ENCODE data around the gene GATAD2A. TPM values are rescaled to one million over a fixed set of nuclear protein-coding genes. Genes with fewer than 3 reads are reported as not detected.
"Not testable (repeated sequence)": the region's sequence is repeated elsewhere in the genome, so short reads cannot be mapped to it uniquely, and the experiment has no call there.

Gene GATAD2A
- total RNA-seq, 4 donors from 2014 or later: 73.8 to 128 (median 87.7) TPM

GRCh38 chr19:19387108-19387507 lies 18.4 kb upstream of the GATAD2A start:
- no peak overlapping the region for H3K4me3 ChIP-seq (ENCODE audit: low read depth, poor library complexity, severe bottlenecking)
- WGBS, 2 donors: 76 to 84% methylated on average over 5 of the region's 5 CpGs
- TF ChIP-seq POLR2A (IDR thresholded peaks at IDR 0.05): no peak
- intact Hi-C loops (cut with DNase I; ENCODE audit: low total_unique reads): no loop called here
- no peak for DNase-seq (ENCODE audit: low spot score in 2 of 2)

- intact Hi-C loops (cut with DNase I; ENCODE audit: low total_unique reads): no loop called here
These were observed 16.6 kb upstream of the GATAD2A start for GRCh38 chr19:19388568-19389555.

GRCh38 chr19:19389683-19390082 lies 15.8 kb upstream of the GATAD2A start:
- intact Hi-C loops (cut with DNase I; ENCODE audit: low total_unique reads); H3K4me3 ChIP-seq (ENCODE audit: low read depth, poor library complexity, severe bottlenecking); DNase-seq (ENCODE audit: low spot score in 2 of 2): not testable (repeated sequence)
- 72 to 77% methylated on average over 12 of the region's 12 CpGs for WGBS, 2 donors

More at GRCh38 chr19:19388568-19389555, 16.6 kb upstream of the GATAD2A start:
- TF ChIP-seq POLR2A (IDR thresholded peaks at IDR 0.05): no peak
- TF ChIP-seq CTCF (IDR thresholded peaks at IDR 0.05): no peak
- DNase-seq (ENCODE audit: low spot score in 2 of 2): no peak
- WGBS, 2 donors: 40 to 45% methylated on average over 13 of the region's 13 CpGs
- no peak overlapping the region for H3K4me3 ChIP-seq (ENCODE audit: low read depth, poor library complexity, severe bottlenecking)

- DNase-seq (ENCODE audit: low spot score in 2 of 2); H3K4me3 ChIP-seq (ENCODE audit: low read depth, poor library complexity, severe bottlenecking); intact Hi-C loops (cut with DNase I; ENCODE audit: low total_unique reads): not testable (repeated sequence)
- 85 to 88% methylated on average over 7 of the region's 7 CpGs for WGBS, 2 donors
These were observed 11.1 kb upstream of the GATAD2A start for GRCh38 chr19:19394333-19394732.

- TF ChIP-seq CTCF (IDR thresholded peaks at IDR 0.05): no peak
- 34 to 37% methylated on average over 9 of the region's 9 CpGs for WGBS, 2 donors
- no peak overlapping the region for H3K4me3 ChIP-seq (ENCODE audit: low read depth, poor library complexity, severe bottlenecking)
- intact Hi-C loops (cut with DNase I; ENCODE audit: low total_unique reads): no loop called here
- no peak for DNase-seq (ENCODE audit: low spot score in 2 of 2)
These were observed 5.6 kb upstream of the GATAD2A start for GRCh38 chr19:19399733-19400433.

GRCh38 chr19:19402656-19403372 lies 2.7 kb upstream of the GATAD2A start:
- H3K4me3 ChIP-seq (ENCODE audit: low read depth, poor library complexity, severe bottlenecking): no peak overlapping the region
- TF ChIP-seq POLR2A (IDR thresholded peaks at IDR 0.05) (no peak), CTCF (IDR thresholded peaks at IDR 0.05) (no peak)
- intact Hi-C loops (cut with DNase I; ENCODE audit: low total_unique reads): no loop called here
- no peak for DNase-seq (ENCODE audit: low spot score in 2 of 2)
- 77 to 86% methylated on average over 11 of the region's 11 CpGs for WGBS, 2 donors
